Upper lobe of left lung (tissue), 6 donors: Measurements from ENCODE around the gene MARK2. TPM values are rescaled to one million over a fixed set of nuclear protein-coding genes. Genes with fewer than 3 reads are reported as not detected.
A peak's percentile ranks its signal among the peaks of the same experiment; 100 is the strongest.

Experiments
- ATAC-seq, 2 donors: fragments of 200-7000 bp; cut with Tn5 transposase; one replicate each; pipeline ENCODE4 v1.9.1; 2022; ENCODE audit warnings: mild to moderate bottlenecking in 2 of 2, moderate library complexity in 2 of 2; ENCODE audit not compliant: low FRiP score in 2 of 2
- DNase-seq, 2 donors: peaks; one replicate each; pipeline ENCODE4 v3.0.0-alpha.2; 2019 to 2020
- H3K27ac ChIP-seq, 4 donors: fragments of 200-600 bp; sonication (generic); one replicate each; pipeline ENCODE4 v1.5.1; 2016 to 2019
- H3K27me3 ChIP-seq, 4 donors: fragments of 200-600 bp; sonication (generic); one replicate each; pipeline ENCODE4 v1.5.1; 2017 to 2019
- H3K36me3 ChIP-seq, 4 donors: fragments of 200-600 bp; sonication (generic); one replicate each; pipeline ENCODE4 v1.5.1; 2016 to 2019
- H3K4me1 ChIP-seq, 4 donors: fragments of 200-600 bp; sonication (generic); one replicate each; pipeline ENCODE4 v1.5.1; 2018 to 2019
- H3K4me3 ChIP-seq, 4 donors: fragments of 200-600 bp; sonication (generic); one replicate each; pipeline ENCODE4 v1.5.1; 2017 to 2019; ENCODE audit warnings: mild to moderate bottlenecking in 2 of 4, moderate library complexity in 1 of 4
- H3K9me3 ChIP-seq, 4 donors: fragments of 200-600 bp; sonication (generic); one replicate each; pipeline ENCODE4 v1.5.1; 2018 to 2019
- EP300 ChIP-seq, 4 donors: sonication (generic); formaldehyde crosslinking; IDR thresholded peaks; one replicate each; pipeline ENCODE4 v1.5.1; 2017; ENCODE audit warnings: antibody characterized with exemption in 4 of 4, control low read depth in 2 of 4
- POLR2A ChIP-seq, 4 donors: fragments of 450-650 bp; IDR thresholded peaks; one replicate each; pipeline ENCODE4 v1.5.1; 2016 to 2017; ENCODE audit warnings: antibody characterized with exemption in 4 of 4, mild to moderate bottlenecking in 2 of 4
- POLR2AphosphoS5 ChIP-seq, 2 donors: sonication (generic); formaldehyde crosslinking; IDR thresholded peaks; one replicate each; pipeline ENCODE4 v1.5.1; 2017; ENCODE audit warnings: antibody characterized with exemption in 2 of 2
- WGBS, 2 donors: methylation state at CpG; one replicate each; pipeline ENCODE4 v1.1.5; 2017 to 2018; 5-methylcytosine and 5-hydroxymethylcytosine counted together
- total RNA-seq, 6 donors: library from RNA; depleted of rRNA in 4 of 6; stranded (reverse); fragments of >200 nt in 4 of 6; gene quantifications; one replicate each; pipeline versions ENCODE4 v1.1.0 to v1.2.1, GENCODE V29; 2016 to 2021
- TF ChIP-seq, protein P1 (sequence below), 6 experiments: fragments of 450-650 bp in 4 of 6; fragments of 200-600 bp in 2 of 6; sonication (generic) in 2 of 6; IDR thresholded peaks; one replicate each; pipeline ENCODE4 v1.5.1; 2016 to 2019; ENCODE audit warnings: antibody characterized with exemption in 6 of 6
- donor health status: DM: no; HTN: no; CAD: no; lungs with moderate emphysema.
- donor health status: DM: no; HTN: yes; CAD: no; lungs with severe emphysema.

MARK2 gene
- total RNA-seq, 6 donors from 2014 or later, result 41.7 to 67.1 (median 50.7) TPM

DNA sequence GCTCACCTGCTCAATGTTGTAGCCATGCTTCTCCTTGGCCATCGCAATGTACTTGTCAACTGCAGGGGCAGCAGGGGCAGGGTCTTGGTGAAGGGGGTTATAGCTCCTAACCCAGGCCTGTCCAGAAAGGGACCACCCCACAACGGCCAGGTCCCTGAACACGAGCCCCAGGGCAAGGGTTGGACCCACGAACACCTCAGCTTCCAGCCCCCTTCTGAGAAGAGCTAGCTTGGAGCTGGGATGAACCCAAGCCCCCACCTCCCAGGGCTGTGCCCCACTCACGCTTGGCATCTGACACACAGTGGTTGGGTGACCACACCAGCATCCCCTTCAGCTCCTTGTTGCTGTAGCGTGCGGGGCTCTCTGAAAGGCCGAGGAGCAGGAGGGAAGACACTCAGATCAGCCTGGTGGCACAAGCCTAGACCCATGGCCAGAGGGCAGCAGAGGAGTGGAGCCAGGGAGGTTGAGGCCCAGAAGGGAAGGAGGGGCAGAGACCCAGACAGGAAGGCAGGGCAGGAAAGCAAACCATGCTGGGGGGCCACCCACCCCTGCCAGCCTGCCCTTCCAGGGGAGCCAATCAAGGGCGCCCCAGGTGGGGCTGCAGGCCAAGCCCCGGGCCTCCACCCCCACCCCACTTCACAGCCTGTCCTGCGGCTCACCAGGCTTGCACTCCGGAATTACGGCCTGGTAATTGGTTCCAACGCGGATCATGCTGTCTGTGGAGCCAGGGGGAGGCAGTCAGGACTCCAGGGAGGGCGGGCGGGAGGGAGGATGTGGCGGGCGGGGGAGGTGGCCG, 76.2 kb downstream of the MARK2 start:
- Histone ChIP-seq H3K27me3 (peaks cover 0 to 17% (median 0%) of the 10 kb centered on the region in 4 donors), H3K9me3 (no peaks in the 10 kb centered on the region), H3K27ac (no peak overlapping the region), H3K36me3 (peaks cover 0 to 16% (median 3%) of the 10 kb centered on the region in 4 donors), H3K4me1 (peaks cover 41 to 52% (median 46%) of the 10 kb centered on the region in 4 donors), H3K4me3 (no peak overlapping the region)
- ATAC-seq (no peak), DNase-seq (no peak)
- WGBS, 2 donors, result 60 to 95% methylated on average over 4 to 20 of the region's 20 CpGs
- TF ChIP-seq EP300 (IDR thresholded peaks at IDR 0.05) (no peak), POLR2AphosphoS5 (IDR thresholded peaks at IDR 0.05) (no peak), POLR2A (IDR thresholded peaks at IDR 0.05) (no peak)
- TF ChIP-seq, protein P1, sequence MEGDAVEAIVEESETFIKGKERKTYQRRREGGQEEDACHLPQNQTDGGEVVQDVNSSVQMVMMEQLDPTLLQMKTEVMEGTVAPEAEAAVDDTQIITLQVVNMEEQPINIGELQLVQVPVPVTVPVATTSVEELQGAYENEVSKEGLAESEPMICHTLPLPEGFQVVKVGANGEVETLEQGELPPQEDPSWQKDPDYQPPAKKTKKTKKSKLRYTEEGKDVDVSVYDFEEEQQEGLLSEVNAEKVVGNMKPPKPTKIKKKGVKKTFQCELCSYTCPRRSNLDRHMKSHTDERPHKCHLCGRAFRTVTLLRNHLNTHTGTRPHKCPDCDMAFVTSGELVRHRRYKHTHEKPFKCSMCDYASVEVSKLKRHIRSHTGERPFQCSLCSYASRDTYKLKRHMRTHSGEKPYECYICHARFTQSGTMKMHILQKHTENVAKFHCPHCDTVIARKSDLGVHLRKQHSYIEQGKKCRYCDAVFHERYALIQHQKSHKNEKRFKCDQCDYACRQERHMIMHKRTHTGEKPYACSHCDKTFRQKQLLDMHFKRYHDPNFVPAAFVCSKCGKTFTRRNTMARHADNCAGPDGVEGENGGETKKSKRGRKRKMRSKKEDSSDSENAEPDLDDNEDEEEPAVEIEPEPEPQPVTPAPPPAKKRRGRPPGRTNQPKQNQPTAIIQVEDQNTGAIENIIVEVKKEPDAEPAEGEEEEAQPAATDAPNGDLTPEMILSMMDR (IDR thresholded peaks at IDR 0.05), result no peak

GRCh38 chr11:63915961-63916836, 77.3 kb downstream of the MARK2 start:
- 10 to 12% methylated on average over 27 to 31 of the region's 56 CpGs for WGBS, 2 donors
- Histone ChIP-seq H3K4me1 (peaks cover 44 to 62% (median 50%) of the 10 kb centered on the region in 4 donors), H3K4me3 (peak overlapping the region; percentile 40 to 56 (median 50)), H3K9me3 (no peaks in the 10 kb centered on the region), H3K36me3 (peaks cover 0 to 5% (median 0%) of the 10 kb centered on the region in 4 donors), H3K27me3 (peaks cover 0 to 17% (median 0%) of the 10 kb centered on the region in 4 donors), H3K27ac (no peak overlapping the region)
- DNase-seq (peak in 1 of 2 donors; percentile 91), ATAC-seq (no peak)
- TF ChIP-seq, protein P1 (IDR thresholded peaks at IDR 0.05), result peak in 5 of 6 experiments; percentile 29 to 54 (median 35)
- TF ChIP-seq EP300 (IDR thresholded peaks at IDR 0.05), result no peak

GRCh38 chr11:63916837-63917691, 78.2 kb downstream of the MARK2 start, which contains the start of gene RCOR2:
RCOR2 (minus strand) TSS chr11:63917164; CDS start chr11:63916456, 708 bp downstream.
- peaks cover 0 to 17% (median 0%) of the 10 kb centered on the region in 4 donors for H3K27me3 ChIP-seq
- peaks cover 0 to 4% (median 0%) of the 10 kb centered on the region in 4 donors for H3K36me3 ChIP-seq
- DNase-seq (peak; percentile 54 to 93), ATAC-seq (peak in 1 of 2 donors; percentile 76)
- WGBS, 2 donors, result 0 to 1% methylated on average over 1 to 26 of the region's 85 CpGs
- no peaks in the 10 kb centered on the region for H3K9me3 ChIP-seq
- H3K4me1 ChIP-seq, result peaks cover 44 to 62% (median 50%) of the 10 kb centered on the region in 4 donors
- peak within 1 kb of the TSS; percentile 15 to 76 (median 65) for H3K27ac ChIP-seq
- peak within 1 kb of the TSS; percentile 40 to 56 (median 50) for H3K4me3 ChIP-seq
- TF ChIP-seq, protein P1 (IDR thresholded peaks at IDR 0.05), result no peak
- TF ChIP-seq POLR2A (IDR thresholded peaks at IDR 0.05), result no peak
- TF ChIP-seq EP300 (IDR thresholded peaks at IDR 0.05), result no peak
- no peak for TF ChIP-seq POLR2AphosphoS5 (IDR thresholded peaks at IDR 0.05)
